MM.1S (cell line): ENCODE data around the gene EZH1.

Experiments used
- CTCF ChIP-seq: fragments of 300-600 bp; sonication (generic); IDR thresholded peaks from 2 replicates; pipeline ENCODE4 v1.5.1; 2016; ENCODE audit warnings: antibody characterized with exemption, low read length, mixed read lengths
- EZH2 ChIP-seq: fragments of 300-600 bp; sonication (generic); optimal IDR thresholded peaks from 2 replicates; pipeline ENCODE3; 2017; ENCODE audit warnings: low read depth, mild to moderate bottlenecking, antibody characterized with exemption, low read length, mixed read lengths

GRCh38 chr17:42677921-42678781 lies 66.7 kb downstream of the EZH1 start:
- TF ChIP-seq CTCF (no peak), EZH2 (no peak)
